GM18508 (cell line): ENCODE measurements around the gene TRAF1.
"Not testable (repeated sequence)": the region's sequence is repeated elsewhere in the genome, so short reads cannot be mapped to it uniquely, and the experiment has no call there.

ENCODE experiments used
- ATAC-seq: cut with Tn5 transposase; IDR thresholded peaks from one replicate; pipeline ENCODE4 v1.9.1; 2021; ENCODE audit warnings: moderate number of reproducible peaks; ENCODE audit not compliant: insufficient read depth, unreplicated experiment

Gene TRAF1, protein sequence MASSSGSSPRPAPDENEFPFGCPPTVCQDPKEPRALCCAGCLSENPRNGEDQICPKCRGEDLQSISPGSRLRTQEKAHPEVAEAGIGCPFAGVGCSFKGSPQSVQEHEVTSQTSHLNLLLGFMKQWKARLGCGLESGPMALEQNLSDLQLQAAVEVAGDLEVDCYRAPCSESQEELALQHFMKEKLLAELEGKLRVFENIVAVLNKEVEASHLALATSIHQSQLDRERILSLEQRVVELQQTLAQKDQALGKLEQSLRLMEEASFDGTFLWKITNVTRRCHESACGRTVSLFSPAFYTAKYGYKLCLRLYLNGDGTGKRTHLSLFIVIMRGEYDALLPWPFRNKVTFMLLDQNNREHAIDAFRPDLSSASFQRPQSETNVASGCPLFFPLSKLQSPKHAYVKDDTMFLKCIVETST

DNA sequence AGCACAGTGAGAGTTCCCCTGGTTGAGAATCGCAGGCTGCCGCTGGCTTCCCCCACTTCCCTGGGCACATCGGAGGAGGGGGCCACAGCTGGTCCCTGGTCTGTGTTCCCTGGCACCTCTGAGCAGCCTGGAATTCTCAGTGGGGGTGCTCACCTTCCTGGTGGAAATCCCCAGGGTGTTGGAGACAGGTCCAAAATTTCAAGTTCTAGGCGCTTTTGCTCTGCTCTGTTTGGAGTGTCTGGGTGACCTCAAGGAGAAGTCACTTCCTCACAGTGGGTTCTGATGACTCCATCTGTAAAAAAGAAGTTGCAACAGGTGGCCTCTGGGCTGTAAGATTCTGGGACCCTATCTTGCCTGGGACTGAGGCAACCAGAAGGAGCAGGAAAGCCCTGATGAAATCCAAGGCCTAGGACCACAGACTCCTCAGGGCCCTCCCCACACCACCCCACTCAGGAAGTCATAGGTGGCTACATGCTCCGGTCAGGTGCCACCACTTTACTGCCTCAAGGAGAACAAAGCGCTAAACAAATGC is at the start of gene TRAF1:
TRAF1 (minus strand) TSS at position 400 of the 532 bp plus-strand sequence. CDS start 721 bp downstream, outside the sequence.
- peak; percentile 13 for ATAC-seq

DNA sequence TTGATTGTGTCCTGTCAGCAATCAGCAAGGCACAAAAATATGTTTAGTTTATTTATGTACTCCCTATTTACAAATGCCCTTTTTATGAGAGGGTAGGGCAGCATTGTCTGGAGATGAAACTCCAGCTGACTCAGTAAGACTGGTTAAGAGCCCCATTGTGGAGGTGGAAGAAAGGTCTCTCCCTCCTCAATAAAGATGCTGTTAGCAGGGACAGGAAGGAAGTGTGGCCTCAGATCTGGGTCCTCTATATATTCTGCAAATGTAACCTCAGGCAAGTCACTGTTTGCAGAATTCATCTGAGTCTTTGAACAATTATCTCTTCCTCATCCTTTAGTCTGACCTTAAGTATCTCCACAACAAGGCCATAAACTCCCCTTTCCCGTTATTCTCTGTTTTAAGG is 48.3 kb upstream of the TRAF1 start:
- no peak for ATAC-seq

DNA sequence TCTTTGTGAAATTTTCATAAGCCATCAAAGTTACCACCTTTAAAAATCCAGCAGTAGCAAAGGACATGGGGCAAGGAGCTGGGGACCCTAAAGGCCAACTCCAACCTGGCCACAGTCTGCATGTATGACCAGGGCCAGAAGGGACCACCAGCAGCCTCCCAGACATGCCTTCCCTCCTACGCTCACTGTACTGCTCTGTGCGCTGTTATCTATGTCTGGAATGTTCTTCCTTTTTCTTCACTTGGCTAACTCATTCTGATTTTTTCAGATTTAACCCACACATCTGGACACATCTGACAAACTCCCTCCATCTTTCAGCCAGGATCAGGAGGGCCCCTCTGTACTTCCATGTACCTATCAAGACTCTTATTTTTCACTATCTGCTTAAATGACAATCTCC is 47.6 kb upstream of the TRAF1 start:
- no peak for ATAC-seq

DNA sequence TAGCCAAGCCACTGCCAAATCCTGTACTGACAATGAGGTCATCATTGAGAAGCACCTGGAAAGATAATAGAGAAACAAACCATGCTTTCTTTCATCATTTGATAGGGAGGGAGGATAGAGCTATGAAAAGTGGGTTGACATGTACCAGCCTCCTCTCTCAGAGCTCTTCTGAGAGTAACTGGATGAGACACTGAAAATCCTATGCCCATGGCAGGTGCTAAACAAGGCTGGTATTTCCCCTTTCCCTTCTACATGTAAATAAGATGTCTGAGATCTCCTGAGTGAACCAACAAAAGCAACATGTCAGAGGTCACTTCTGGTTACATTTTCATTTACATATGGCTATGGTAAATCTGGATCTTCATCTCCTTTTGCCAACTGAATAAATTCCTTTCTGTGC is 45.3 kb upstream of the TRAF1 start:
- ATAC-seq = no peak

DNA sequence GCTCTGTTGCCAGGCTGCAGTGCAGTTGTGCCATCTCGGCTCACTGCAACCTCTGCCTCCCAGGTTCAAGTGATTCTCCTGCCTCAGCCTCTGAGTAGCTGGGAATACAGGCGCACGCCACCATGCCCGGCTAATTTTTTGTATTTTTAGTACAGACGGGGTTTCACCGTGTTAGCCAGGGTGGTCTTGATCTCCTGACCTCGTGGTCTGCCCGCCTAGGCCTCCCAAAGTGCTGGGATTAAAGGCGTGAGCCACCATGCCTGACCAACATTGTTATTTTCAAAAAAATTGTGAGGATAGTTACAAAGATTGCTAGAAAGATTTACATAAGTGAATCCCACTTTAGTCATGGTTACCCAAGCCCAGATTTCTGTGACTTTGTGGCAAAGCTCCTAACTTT is 44.9 kb upstream of the TRAF1 start:
- ATAC-seq = not testable (repeated sequence)

DNA sequence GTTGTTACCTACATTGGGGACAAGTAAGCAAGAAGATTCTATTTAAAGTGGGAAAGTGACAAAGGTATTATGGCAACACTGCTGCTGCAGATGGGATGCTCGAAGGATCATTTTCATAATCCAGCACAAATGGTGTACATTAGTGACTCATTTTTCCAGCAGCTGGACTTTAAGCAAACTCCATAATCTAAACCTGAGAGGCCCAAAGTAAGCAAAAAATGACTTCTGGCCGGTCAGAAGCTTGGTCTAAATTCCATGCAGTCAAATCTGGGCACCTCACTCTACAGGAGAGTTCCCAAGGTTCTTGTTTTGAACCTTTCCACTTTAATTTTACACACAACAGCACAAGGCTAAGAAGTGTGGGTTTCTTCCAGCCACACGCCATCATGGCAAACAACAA is 43.6 kb upstream of the TRAF1 start:
- ATAC-seq = no peak

DNA sequence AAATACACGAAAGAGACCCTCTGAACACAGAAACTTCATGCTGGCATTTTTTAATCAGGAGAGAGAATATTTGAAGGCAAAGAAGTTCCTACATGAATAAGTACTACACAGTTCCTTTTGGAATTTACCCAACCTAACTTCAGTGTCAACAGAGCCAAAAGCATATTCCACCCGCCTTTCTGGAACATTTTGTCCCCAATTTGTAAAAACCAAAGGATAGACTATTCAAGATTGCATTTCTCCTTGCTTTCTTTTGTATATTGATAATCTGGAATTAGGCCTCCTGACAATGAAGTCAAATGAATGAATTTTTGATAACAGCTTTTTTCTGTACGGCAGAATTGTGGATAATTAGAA is 39.4 kb upstream of the TRAF1 start:
- ATAC-seq = no peak

DNA sequence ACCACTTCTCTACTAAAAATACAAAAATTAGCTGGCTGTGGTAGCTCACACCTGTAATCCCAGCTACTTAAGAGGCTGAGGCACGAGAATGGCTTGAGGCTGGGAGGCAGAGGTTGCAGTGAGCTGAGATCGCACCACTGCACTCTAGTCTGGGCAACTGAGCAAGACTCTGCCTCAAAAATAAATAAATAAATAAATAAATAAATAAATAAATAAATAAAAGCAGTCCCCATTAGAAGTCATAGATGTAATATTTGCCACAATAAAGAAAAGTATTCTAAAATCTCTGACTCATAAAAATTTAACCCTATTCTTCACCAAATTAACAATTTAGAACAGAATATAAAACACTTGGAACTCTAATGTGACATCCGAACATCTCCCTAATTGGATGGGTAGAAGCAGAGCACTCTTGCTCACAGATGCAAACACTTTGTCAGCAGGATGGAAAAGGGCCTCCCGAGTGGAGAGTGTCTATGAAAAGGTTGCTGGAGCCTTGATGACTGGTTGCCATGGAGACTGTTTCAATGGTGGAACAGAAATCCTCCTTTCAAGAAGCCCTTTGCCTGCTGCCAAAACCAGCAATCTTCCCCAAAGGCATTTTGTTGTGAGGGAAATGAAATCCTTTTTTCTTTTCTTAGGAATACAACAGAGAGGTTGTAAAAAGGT is 38.9 kb upstream of the TRAF1 start:
- no peak for ATAC-seq

DNA sequence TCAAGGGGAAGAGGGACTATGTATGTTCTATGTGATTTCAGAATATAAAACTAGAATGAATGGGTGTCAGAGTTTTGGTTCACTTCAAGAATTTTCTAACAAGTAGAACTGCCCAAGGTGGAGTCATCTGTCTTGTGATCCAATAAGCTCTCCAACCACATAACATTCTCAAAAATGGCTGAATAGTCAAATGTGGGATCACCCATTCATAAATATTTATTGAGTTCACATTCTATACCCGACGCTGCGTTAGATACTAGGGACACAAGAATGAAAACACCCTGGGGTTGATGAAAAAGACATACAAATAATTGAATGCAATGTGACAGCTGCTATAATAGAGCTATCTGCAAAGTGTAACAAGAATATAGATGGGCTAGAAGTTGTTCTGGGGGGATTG is 35.3 kb upstream of the TRAF1 start:
- ATAC-seq = no peak

DNA sequence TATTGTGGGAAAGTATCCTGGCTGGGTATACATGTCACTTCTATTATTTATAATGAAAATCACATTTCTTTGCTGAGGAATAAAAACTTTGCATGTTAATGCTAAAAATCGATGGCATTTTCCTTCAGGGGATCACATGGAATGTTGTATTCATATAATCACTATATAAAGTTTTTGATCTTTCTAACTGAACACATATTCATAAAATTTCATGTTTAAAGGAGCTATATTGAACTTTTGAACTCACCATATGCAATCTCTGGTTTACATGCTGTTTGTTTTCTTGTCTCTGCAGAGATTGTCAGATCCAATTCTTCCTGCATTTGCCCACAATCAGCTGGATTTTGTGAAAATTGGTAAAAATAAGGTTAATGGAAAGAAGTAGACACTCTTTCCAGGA is 33.4 kb upstream of the TRAF1 start:
- ATAC-seq = no peak

DNA sequence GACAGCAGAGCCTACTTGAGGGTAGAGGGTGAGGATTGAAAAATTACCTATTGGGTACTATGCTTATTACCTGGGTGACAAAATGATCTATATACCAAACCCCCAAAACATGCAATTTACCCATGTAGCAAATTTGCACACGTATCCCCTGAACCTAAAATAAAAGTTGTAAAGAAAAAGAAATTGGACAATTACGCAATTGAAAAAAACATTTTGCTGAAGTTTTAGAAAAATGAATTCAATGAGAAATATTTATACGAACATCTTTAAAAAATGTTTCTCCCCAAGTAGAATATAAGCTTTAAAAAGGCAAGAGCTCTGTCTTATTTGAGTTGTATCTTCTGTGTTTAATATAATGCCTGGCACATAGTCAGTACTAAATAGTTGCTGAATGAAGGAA is 30.3 kb upstream of the TRAF1 start:
- ATAC-seq = no peak

DNA sequence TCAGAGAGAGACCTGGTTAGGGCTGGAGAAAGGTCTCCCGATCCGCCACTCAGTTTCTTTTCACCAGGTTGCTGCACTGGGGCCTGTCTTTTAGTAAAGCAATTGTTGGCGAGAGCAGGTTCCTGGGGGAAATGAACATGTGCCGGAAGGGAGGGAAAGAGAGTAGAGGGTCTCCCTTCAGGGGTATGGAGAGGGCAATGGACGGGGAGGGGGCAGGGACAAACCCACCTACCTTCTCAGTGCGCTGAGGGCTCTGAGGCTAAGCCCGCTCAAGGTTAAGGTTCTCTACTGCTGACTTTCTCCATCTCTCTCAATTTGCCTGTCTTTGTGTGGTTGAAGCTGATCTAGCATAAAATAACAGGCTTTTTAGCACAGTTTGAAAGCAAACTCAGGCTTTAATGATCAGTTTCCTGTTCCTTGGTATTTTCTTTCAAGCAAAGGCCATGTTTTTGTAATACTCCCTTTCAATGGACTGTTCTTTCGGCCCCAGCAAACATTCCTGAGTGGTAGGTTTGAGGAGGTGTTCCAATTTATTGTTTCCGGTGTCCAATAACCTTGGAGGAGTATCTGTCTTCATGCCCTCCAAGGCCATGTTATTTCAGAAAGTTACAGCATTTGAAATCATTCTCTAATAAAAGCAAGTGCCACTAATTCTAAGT is 25.5 kb upstream of the TRAF1 start:
- ATAC-seq = no peak

DNA sequence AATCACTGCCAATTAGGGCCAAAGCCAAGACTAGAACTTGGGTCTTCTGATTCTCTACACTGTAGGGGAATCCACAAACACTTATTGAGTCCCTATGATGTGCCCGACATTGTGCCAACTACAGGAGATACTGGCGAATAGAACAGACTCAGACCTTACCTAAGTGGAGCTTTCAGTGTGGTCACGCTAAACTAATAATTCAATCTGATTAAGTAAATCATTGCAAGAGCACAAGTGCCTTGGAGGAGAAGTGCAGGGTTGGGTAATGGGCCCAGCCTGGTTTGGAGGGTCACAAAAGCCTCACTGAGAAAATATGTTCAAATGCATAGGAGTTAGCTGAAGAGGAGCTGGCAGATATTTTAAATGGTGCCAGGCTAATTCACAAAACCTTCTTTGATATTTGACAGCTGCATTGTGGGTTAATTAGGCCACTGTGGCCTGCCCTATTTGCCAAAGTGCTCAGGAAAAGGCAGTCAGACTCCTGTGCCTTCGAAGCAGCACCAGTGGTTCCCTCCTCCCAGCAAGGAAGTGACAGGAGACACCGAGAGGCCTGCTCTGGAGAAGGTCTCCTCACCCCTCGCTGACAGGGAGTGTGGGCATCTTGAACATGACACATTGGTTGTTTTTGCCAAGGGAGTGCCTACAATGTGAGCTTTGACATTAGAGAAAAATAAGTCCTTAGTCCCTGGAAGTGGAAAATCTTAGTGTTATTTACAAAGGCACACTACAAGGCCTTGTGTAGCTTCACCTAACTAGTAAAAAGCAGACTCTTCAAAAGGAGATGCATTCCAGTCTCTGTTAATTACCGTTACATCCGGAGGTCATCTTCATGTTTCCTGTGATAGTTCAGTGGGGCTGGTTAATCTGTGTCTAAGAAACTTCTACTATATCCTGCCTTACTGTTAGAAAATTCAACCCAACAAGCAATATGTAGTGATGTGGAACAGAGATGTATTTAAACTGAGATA is 24.1 kb upstream of the TRAF1 start:
- ATAC-seq = no peak

DNA sequence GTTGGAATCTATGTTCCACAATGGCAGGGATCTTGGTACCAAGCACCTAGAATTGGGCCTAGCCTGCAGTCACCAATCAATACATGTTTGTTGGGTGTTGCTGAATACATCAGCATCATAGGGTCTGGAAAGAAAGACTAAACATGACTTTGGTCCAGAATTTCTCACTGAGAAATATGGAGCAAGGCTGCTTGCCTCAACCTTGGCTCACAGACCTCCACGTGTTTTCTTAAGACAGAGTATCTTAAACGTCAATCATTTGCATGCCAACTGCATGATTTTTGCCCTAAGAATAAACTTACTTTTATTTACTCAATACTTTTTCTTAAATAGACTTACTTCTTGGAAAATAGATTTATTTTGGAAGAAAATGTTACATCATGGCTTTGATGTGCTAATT is 22.7 kb upstream of the TRAF1 start:
- ATAC-seq = no peak

DNA sequence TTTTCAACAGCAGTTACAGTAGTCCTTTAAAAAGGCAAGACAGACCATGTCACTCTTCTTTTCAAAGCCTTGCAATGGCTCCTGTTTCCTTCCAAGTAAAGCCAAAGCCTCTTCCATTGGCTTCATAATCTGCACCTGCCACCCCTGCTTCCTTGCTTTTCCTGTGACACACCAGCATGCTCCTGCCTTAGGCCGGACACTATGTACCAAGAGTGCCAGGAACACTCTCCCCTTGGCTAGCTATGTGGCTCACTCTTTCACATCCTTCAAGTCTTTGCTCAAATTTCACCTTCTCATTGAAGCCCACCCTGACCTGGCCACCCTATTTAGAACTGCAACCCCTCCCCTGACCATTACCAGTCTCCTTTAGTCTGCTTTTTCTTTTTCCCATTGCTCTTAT is 22.2 kb upstream of the TRAF1 start:
- ATAC-seq = no peak

DNA sequence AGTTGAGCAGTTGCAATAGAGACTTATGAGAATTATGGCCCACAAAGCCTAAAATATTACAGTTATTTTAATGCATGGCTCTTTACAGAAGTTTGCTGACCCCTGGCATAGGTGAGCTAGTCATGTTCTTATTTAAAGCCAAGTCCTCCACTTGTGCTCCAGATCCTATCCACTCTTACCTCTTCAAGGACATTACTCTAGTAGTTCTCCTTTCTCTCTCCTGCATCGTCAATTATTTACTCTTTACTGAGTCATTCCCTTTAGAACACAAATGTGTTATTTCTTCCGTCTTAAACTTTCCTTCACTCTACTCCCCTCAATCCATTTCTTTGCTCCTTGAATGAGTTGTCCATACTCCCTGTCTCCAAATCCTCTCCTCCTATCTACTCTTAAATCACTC is 20.6 kb upstream of the TRAF1 start:
- ATAC-seq = no peak

DNA sequence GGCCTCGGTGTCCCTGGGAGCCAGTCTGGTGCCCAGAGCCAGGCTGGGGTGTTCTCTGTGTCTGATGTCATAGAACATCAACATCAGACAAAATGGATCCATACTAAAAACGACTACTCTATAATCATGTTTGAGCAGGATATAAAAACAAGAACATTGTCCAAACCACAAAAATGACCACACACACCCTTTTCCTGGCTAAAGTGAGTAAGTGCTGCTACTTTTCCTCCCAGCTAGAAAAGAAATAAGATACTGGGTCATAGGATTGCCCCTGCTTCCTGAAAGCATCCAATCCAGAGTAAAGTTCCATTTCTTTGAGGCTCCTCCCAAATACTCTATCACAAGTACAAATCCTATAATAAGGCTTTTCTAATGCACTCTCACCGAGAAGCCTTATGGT is 19.7 kb upstream of the TRAF1 start:
- no peak for ATAC-seq

DNA sequence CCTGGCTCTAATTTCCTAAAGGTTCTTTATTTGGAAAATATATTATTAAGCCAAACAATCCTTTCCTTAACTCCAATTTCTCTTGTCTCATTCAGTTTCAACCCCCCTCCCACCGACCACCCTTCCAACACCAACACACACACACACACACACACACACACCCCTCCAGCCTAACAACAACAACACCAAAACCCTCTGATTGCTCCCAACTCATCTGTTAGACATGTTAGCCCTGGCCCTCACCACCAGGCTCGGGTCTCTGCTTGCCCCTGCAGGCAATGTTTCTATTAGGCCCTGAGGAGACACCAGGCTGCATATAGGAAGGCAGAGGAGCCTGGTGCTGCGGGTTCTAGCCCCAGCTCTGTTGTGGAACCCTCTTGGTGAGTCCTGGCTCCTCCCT is 18.4 kb upstream of the TRAF1 start:
- ATAC-seq = no peak

DNA sequence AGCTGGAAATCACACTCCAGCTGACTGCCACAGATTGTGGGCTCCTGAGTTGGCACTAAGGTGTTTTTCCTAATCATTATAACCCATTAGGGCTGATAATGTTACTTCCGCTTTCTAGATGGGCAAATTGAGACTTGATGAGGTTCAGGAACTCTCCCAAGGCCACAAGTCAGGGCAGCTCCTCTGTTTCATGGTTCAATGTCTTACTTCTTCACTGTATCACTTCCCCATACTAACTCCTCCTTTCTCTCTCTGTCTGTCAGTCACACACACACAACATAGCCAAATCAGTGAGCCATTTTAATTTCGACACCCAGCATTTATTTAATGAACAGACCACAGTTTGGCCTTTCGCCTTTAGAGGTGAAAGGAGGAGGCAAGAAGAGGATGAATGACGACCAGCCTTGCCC is 17.8 kb upstream of the TRAF1 start:
- ATAC-seq = peak; percentile 97
